T-helper 1 cell treated with Interleukin-12 subunit alpha and Interleukin-12 subunit beta and Interleukin-4 antibody, amounts not matched to agents 30 μg/mL and 1 μg/mL, for 36 hours (primary cell): ENCODE data around the gene CAMKK1.

ENCODE experiments used
- H3K27ac Mint-ChIP-seq: one replicate; pipeline ENCODE4 v1.8.0; 2021; ENCODE audit warnings: mild to moderate bottlenecking, mixed read lengths
- H3K27me3 Mint-ChIP-seq: one replicate; pipeline ENCODE4 v1.8.0; 2021; ENCODE audit warnings: low read depth, mixed read lengths
- H3K36me3 Mint-ChIP-seq: one replicate; pipeline ENCODE4 v1.8.0; 2021; ENCODE audit warnings: low read depth, mixed read lengths
- H3K4me1 Mint-ChIP-seq: one replicate; pipeline ENCODE4 v1.8.0; 2021; ENCODE audit warnings: low read depth, mixed read lengths
- H3K4me3 Mint-ChIP-seq: one replicate; pipeline ENCODE4 v1.8.0; 2021; ENCODE audit warnings: mild to moderate bottlenecking, moderate library complexity, mixed read lengths
- H3K9me3 Mint-ChIP-seq: one replicate; pipeline ENCODE4 v1.8.0; 2021; ENCODE audit warnings: mixed read lengths

CAMKK1 gene

GRCh38 chr17:3893003-3893719, at the start of gene CAMKK1:
Gene CAMKK1, minus strand, starts transcription at chr17:3893053. Its CDS starts 7,366 bp downstream, at chr17:3885687.
- Mint-ChIP-seq H3K27ac (peak within 1 kb of the TSS; percentile 80), H3K9me3 (no peaks in the 10 kb centered on the region), H3K36me3 (no peaks in the 10 kb centered on the region), H3K4me3 (peak within 1 kb of the TSS; percentile 74), H3K27me3 (peaks cover 8% of the 10 kb centered on the region), H3K4me1 (peaks cover 19% of the 10 kb centered on the region)

GRCh38 chr17:3940965-3941698, 48.3 kb upstream of the CAMKK1 start:
- Mint-ChIP-seq H3K36me3 (peaks cover 44% of the 10 kb centered on the region), H3K27me3 (no peaks in the 10 kb centered on the region), H3K4me1 (peaks cover 4% of the 10 kb centered on the region), H3K27ac (no peak overlapping the region), H3K4me3 (no peak overlapping the region), H3K9me3 (no peaks in the 10 kb centered on the region)

GRCh38 chr17:3937359-3937758, 44.5 kb upstream of the CAMKK1 start:
- Mint-ChIP-seq H3K9me3 (no peaks in the 10 kb centered on the region), H3K27ac (peak overlapping the region; percentile 26), H3K36me3 (peaks cover 43% of the 10 kb centered on the region), H3K27me3 (no peaks in the 10 kb centered on the region), H3K4me1 (peaks cover 3% of the 10 kb centered on the region), H3K4me3 (no peak overlapping the region)

- H3K36me3 Mint-ChIP-seq, result peaks cover 43% of the 10 kb centered on the region
- H3K9me3 Mint-ChIP-seq, result no peaks in the 10 kb centered on the region
- no peaks in the 10 kb centered on the region for H3K27me3 Mint-ChIP-seq
- no peak overlapping the region for H3K4me3 Mint-ChIP-seq
- no peak overlapping the region for H3K27ac Mint-ChIP-seq
- peaks cover 3% of the 10 kb centered on the region for H3K4me1 Mint-ChIP-seq
These were observed 43.0 kb upstream of the CAMKK1 start for GRCh38 chr17:3935825-3936355.

- Mint-ChIP-seq H3K9me3 (no peaks in the 10 kb centered on the region), H3K4me1 (peaks cover 3% of the 10 kb centered on the region), H3K4me3 (no peak overlapping the region), H3K36me3 (peaks cover 44% of the 10 kb centered on the region), H3K27me3 (no peaks in the 10 kb centered on the region), H3K27ac (no peak overlapping the region)
These were observed 42.3 kb upstream of the CAMKK1 start for GRCh38 chr17:3935140-3935542.

- H3K4me1 Mint-ChIP-seq, result no peaks in the 10 kb centered on the region
- H3K27ac Mint-ChIP-seq, result no peak overlapping the region
These were observed 36.9 kb upstream of the CAMKK1 start for GRCh38 chr17:3929764-3930163.

GRCh38 chr17:3929181-3929580, 36.3 kb upstream of the CAMKK1 start:
- peaks cover 18% of the 10 kb centered on the region for H3K36me3 Mint-ChIP-seq
- no peak overlapping the region for H3K4me3 Mint-ChIP-seq
- no peaks in the 10 kb centered on the region for H3K27me3 Mint-ChIP-seq
- H3K27ac Mint-ChIP-seq, result no peak overlapping the region
- no peaks in the 10 kb centered on the region for H3K9me3 Mint-ChIP-seq
- no peaks in the 10 kb centered on the region for H3K4me1 Mint-ChIP-seq

More at GRCh38 chr17:3929764-3930163, 36.9 kb upstream of the CAMKK1 start:
- Mint-ChIP-seq H3K27me3 (no peaks in the 10 kb centered on the region), H3K36me3 (peaks cover 19% of the 10 kb centered on the region), H3K9me3 (no peaks in the 10 kb centered on the region), H3K4me3 (no peak overlapping the region)

GRCh38 chr17:3928406-3928805, 35.6 kb upstream of the CAMKK1 start:
- no peaks in the 10 kb centered on the region for H3K9me3 Mint-ChIP-seq
- H3K27me3 Mint-ChIP-seq, result no peaks in the 10 kb centered on the region
- H3K27ac Mint-ChIP-seq, result no peak overlapping the region
- H3K36me3 Mint-ChIP-seq, result peaks cover 15% of the 10 kb centered on the region
- H3K4me3 Mint-ChIP-seq, result no peak overlapping the region
- H3K4me1 Mint-ChIP-seq, result no peaks in the 10 kb centered on the region

GRCh38 chr17:3927628-3928340, 34.9 kb upstream of the CAMKK1 start:
- peaks cover 15% of the 10 kb centered on the region for H3K36me3 Mint-ChIP-seq
- H3K9me3 Mint-ChIP-seq, result no peaks in the 10 kb centered on the region
- H3K4me3 Mint-ChIP-seq, result no peak overlapping the region
- no peak overlapping the region for H3K27ac Mint-ChIP-seq
- H3K4me1 Mint-ChIP-seq, result no peaks in the 10 kb centered on the region
- no peaks in the 10 kb centered on the region for H3K27me3 Mint-ChIP-seq

GRCh38 chr17:3926860-3927627, 34.2 kb upstream of the CAMKK1 start:
- H3K27me3 Mint-ChIP-seq, result no peaks in the 10 kb centered on the region
- no peaks in the 10 kb centered on the region for H3K4me1 Mint-ChIP-seq
- H3K9me3 Mint-ChIP-seq, result no peaks in the 10 kb centered on the region
- peaks cover 11% of the 10 kb centered on the region for H3K36me3 Mint-ChIP-seq
- no peak overlapping the region for H3K4me3 Mint-ChIP-seq
- no peak overlapping the region for H3K27ac Mint-ChIP-seq

- no peaks in the 10 kb centered on the region for H3K27me3 Mint-ChIP-seq
- H3K4me3 Mint-ChIP-seq, result no peak overlapping the region
- H3K9me3 Mint-ChIP-seq, result no peaks in the 10 kb centered on the region
- H3K36me3 Mint-ChIP-seq, result peaks cover 6% of the 10 kb centered on the region
- H3K4me1 Mint-ChIP-seq, result no peaks in the 10 kb centered on the region
- no peak overlapping the region for H3K27ac Mint-ChIP-seq
These were observed 33.0 kb upstream of the CAMKK1 start for GRCh38 chr17:3925684-3926485.

- no peaks in the 10 kb centered on the region for H3K4me1 Mint-ChIP-seq
- no peaks in the 10 kb centered on the region for H3K9me3 Mint-ChIP-seq
- no peaks in the 10 kb centered on the region for H3K27me3 Mint-ChIP-seq
- H3K27ac Mint-ChIP-seq, result no peak overlapping the region
- peaks cover 5% of the 10 kb centered on the region for H3K36me3 Mint-ChIP-seq
- no peak overlapping the region for H3K4me3 Mint-ChIP-seq
These were observed 31.9 kb upstream of the CAMKK1 start for GRCh38 chr17:3924512-3925350.
